ENCODE results near the gene PCMTD2.

Gene PCMTD2

DNA sequence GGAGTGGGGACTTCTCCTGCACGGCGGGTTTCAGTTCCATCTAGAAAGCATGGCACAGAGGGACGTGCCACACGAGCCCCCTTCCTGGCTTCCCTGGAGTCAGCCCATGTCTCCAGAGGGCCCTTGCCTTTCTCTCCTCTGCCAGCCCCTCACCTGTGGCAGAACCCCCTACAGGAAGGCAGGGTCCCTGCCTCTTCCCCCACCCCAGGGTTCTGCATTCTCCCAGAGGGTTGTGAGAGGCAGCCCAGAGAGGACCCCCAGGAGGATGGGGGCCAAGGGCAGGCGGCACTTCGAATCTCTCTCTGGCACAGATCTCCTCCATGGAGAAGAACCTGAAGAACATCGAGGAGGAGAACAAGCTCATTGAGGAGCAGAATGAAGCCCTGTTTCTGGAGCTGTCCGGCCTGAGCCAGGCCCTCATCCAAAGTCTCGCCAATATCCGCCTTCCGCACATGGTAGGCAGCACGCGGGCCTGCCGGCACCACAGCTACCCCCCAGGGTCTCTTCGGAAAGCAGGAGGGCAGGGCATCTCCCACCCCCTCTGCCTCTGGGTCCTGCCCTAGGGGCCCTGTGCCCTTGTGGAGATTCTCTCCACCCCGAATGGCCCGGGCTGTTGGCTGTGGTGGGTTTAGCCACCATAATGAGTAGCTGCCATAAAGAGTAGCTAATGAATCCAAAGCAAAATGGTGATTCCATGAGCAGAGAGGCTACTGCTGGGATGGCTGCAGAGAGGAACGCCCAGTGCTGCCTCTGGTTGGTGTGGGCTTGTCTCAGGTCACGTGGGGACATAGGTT, 15.9 kb upstream of the PCMTD2 start:
- no peak for DNase-seq

DNA sequence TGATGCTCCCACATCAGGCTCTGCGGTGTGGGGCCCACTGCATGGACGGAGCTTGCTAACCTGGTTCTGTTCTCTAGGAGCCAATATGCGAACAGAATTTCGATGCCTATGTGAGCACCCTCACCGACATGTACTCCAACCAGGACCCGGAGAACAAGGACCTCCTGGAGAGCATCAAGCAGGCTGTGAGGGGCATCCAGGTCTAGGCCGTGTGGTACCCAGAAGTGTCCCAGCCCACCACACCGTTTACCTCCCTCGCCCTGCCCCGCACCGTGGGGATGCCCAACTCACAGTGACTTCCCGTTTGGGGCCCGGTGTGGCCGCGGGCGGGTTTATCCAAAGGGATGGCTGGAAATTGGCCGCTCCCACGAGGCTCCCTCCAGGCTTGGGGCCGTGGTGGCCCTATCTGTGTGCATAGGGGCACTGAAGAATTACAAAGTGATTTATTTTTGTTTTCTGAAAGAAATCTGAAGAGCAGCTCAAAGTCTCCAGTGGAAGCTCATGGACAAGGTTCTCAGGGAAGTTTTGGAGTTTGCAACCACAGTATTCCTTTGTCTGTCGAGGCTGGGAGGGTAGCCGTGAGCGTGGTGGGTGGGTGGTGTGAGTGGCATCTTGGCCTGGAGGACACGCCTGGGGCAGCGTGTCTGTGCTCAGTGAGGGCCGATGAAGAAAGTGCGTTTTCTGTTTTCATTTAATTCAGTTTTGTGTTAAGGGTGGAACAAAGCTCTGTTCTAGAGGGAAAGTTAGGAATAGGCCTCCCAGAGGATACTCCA, 15.1 kb upstream of the PCMTD2 start:
- DNase-seq, result no peak

DNA sequence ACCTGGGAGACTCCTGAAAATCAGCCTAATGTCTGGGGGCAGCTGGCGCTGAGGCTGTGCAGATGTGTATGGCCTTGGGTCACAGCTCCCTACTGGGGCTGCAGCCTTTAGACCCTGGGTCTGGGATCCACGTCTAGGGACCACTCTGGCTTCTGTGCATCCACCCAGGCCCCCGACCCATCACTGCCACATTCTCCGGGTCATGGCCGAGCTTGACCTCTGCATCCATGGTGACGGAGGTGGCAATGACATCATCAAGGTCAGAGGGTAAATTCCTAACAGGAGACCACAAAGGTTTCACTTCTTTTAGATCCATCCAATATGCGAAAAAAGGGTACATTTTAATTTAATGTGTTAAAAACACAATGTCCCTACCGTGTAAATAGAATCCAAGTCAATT, 14.5 kb upstream of the PCMTD2 start:
- DNase-seq, result no peak

DNA sequence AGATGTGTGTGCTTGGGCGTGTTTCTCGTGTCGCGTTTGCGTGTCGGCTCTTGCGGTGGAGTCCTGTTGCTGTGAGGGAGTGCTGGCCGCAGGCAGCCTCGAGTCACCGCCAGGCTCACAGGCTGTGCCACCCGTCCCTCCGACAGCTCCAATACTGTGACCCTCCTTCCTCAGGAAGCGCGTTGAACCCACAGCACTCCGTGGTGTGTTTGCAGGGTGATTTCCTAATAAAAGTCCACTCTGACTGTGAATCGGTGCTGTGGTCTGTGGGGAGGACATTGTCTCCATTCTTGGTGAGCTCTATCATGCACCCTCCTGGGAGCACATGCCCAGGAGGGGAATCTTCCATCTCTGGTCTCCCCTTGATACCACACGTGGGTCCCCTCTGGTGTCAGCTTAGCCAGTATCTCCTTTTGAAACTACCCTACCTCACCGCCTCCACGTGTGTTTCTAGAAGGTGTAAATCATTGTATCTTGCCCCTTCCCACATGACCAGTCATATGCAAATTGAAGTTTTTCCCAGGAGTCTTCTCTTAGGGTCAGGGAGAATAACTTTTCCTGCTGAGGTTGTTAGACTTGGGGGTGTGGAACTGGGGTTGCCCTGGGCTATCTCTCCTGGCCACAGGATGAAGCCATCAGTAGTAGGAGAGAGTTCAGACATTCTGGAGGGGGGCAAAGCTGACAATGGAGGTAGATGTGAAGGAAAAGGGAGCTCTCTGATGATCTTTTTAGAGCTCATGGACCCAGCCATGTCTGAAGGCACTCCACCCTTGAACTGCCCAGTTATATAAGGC, 13.3 kb upstream of the PCMTD2 start:
- no peak for DNase-seq

DNA sequence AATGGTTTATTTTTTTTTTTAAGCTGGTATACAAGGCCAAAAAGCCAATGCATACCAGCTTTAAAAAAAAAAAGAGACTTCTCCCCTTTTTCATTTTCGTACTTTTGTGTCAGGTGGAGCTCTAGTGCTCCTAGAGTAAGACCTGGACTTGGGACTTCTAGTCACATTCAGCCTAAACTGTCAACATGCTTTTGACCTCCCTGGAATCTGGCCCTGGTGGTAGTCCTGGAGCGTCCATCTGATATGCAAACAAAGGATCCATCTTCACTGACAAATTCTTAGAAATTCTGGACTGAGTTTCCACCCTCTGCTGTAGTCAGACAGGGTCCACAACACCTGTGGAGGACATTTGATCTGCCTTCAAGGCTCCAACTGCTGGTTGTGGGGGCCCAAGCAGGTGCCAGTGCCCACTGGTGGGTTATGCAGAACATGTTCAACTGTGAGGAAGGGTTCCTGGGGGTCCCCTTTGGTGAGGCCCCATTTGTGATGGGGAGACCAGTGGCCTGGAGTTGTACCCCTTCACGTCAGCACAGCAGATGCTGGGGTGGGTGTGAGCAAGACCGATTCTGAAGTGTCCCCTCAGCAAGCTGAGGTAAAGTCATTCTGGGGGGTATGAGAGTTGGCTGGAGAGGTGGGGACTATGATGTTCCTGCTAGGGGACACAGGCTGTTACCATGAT, 12.6 kb upstream of the PCMTD2 start:
- no peak for DNase-seq

DNA sequence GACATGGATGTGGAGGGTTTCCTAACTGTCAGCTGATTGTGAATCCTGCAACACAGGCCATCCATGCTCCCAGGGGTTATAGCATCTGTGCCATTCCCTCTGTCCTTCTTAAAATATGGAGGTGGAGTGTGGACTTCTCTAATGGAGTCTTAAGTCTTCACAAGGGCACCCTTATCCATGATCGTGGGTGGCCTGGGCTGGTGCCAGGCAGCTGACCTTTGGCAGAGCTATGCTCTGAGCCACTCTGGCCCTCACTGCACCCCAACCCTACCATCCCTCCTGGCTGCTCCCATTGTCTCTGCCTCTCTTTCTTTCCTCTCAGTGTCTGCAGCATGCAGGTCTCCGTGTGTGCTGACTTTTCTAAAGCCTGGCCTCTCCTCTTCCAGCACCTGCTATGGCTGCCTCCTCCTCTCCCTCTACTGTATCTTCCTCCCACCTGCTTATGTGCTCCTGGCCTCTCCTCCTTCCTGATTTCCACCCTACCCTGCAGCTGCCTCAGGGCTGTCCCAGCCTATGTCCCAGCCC, 11.2 kb upstream of the PCMTD2 start:
- no peak for DNase-seq

DNA sequence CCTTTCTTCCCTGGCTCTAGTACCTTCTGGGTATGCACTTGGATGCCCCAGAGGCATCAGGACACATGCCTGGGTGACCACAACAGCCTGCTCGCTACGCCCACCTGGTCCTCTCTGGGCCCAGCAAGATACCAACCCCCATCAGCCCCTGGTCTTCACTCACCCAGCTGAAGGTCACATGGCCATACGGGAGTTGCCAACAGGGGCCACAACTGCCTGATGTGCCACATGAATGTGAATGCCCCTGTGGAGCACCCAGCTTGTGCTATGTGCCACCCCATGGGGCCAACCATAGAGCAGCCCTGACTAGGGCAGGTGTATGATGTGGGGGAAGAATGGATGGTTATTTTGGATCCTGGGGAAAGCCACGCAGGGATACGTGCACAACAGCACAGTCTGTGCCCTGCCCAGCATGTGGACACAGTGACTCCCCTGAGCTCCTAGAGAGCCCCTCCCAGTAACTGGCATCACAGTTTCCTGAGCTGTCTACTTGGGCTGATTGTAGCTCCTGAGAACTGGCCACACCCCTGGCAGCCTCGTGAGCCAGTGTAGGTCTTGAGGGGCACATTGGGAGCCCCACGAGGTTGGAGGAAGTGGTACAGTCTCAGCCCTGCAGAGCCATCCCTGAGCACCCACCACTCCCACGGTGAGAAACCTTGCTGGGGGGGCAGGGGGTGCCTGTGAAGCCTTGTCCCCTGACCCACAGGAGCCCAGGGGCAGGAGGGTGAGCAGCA, 10.5 kb upstream of the PCMTD2 start:
- DNase-seq, result no peak

DNA sequence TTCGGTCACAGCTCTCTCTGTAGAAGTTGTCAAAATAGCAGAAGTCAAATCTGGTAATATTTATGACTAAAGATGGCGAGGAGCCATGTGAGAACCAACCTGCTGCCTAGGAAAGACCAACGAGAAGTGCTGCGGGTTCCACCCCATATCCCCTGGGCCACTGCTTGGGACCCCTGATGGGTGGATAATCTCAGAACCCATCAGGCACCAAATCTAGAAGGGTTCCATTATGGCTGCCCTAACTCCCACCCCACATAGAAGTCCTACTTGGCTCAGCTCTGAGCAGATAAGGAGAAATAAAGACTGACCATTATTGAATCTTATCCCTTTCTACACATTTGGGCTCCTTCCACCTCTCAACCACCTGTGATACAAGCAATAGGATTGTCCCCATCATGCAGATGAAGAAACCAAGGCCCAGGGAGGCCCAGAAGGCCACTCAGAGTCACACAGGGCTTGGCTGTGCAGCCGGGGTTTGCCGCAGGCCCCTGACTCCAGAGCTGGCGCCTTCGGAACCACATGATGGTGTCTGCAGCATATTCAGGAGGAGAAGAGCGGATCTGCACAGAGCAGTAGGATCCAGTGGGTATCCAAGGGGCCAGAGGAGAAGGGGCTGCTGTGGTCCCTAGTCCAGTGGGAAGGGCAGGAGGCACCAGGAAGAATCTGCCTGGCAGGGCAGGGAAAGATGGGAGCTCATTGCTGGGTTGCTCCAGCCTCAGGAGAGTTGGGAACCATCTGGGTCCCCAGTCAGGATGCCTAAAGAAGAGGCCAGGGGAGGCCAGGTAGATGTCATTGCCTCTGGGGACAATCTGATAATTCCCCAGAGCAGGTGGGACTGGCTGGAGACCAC, 9.6 kb upstream of the PCMTD2 start:
- no peak for DNase-seq

DNA sequence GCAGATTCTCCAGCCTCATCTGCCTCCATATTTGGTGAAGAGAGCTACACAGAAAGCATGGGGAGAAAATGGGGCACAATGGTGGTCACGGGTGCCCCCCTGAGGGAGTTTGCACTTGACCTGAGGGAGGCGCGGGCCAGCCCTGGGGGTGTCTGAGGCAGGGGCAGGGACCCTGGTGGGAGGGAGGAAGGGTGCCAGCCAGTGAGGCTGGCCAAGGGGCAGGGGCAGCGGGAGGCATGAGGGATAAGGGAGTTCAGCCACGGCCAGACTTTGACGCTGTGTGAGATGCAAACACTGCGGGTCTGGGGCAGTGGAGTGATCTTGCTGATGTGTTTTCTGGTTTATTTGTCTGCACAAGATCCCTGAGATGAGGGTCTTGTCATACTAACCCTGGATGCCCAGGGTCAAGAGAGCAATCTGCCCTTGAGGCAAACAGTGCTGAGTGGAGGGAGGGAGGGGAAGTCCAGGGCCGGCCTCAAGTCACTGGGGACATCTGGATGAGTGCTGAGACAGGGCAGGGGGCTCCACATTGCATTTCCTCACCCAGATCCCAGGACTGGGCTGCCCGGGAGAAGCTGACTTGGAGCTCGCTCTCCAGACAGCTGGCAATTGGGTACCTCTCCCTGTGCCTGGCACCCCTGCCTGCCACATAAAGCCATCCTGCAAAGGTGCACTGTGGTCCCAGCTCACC, 8.8 kb upstream of the PCMTD2 start:
- no peak for DNase-seq

DNA sequence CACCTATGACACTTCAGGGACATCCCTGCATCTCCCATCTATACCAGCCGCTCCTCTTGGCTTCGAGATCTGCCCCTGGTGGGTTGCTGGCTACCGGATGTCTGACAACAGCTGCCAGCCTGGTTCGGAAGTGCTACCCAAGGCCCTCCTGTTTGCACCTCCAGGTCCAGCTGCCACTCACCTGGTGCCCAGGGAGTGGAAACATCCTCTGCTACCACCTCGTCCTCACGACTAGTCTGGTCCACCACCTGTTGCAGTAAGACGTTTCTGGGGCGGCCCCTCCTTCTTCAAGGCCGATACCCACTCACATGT, 8.3 kb upstream of the PCMTD2 start:
- no peak for DNase-seq

DNA sequence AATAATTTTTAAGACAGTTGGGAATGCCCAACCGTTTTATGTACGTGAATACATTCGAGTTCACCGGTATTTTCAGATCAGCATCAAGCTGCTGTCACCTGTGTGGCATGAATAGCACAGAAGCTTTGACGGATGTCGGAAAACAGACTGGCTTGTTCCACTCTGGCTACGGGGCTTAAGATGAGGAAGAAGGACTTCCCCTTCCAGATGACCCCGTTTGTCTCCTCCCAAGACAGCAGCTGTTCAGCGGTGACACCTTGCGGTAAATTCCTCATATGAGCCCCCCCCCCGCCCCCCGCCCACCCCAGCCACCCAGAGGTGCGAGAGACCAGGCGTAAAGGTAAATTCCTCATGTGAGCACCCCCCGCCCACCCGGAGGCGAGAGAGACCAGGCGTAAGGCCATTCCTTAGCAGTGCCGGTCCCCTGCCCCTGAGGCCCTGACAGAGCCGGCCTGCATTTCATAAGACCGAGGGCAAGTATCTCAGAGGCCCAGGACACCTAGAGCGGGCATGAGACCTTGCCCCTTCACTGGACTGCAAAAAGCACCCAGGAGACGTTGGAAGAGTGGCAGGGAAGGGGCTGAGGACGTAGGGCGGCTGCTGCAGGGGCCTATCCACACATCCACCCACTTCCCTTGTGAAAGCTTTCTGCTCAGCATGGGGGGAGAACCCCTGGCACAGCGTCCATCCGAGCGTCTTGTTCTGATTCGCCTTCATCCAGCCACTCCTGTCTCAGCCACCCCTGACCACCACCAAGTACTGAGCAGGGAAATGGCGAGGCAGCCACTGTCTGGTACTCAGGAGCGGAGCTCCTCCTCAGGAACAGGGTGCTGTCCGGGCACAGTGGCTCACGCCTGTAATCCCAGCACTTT, 7.3 kb upstream of the PCMTD2 start:
- no peak for DNase-seq

DNA sequence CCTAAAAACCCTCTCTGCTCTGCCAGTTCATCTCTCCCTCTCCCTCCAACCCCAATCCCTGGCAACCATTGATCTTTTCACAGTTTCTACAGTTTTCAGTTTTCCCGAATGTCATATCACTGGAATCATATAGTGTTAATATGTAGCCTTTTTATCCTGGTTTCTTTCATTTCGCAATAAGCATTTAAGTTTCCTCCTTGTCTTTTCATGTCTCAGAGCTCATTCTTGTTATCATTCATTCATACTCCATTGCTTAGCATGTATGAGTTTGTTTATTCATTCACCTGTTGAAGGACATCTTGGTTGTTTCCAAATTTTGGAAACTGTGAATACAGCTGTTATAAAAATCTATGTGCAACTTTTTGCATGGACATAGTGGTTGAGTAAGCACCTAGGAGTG, 5.5 kb upstream of the PCMTD2 start:
- DNase-seq, result no peak

DNA sequence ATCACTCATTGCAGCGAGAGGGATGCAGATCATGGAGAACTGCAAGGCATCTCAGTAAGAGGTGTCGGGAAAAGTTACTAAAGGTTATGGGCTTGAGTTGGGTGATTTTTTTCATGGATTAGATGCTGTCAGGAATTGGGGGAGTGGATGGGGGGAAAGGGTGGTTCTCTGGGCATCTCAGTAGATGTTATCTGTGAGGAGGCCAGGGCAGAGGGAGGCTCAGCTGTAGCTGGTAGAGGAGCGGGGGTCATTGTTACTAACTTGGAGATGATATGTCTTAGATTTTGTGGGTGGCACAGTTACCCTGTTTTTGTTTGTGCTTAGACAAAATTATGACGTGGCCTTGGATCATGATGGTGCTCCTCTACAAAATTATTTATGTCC, 2.6 kb upstream of the PCMTD2 start:
- no peak for DNase-seq

DNA sequence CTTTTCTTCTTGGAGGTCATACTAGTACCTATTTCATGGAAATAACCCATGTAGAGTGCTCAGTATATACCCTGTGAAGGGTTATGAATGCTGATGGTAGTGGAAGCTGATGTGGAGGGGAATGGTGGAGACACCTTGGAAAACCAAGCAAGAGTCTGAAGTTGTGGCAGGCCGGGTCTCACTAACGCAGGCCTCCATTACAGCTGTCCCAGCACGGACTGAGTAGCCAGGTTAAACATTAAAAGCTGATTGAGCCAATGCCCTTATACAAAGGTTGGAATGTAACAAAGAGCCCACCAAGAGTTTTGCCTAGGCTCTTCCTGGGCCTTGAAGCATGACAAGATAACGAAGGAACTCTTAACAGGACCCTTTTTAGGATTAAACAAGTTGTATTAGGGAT, 2.1 kb upstream of the PCMTD2 start:
- DNase-seq, result no peak

DNA sequence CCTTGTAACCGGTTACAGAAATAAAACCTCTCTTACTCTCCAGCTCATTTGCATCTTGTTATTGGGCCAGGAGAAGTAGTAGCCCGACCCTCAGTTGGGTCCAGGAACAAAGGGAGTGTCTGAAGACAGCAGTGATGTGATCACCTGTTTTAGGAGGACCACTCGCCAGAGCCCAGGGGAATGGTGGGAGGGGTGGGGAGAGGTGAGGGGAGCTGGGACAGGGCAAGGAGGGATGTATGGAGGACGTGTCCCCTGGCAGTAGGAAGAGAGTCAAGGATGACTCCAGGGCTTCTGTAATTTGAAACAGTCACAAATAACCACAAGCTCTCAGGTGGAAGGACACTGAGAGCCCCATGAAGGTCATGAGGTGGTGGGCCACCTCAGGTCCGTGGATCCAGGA, 1.4 kb upstream of the PCMTD2 start:
- DNase-seq, result no peak

DNA sequence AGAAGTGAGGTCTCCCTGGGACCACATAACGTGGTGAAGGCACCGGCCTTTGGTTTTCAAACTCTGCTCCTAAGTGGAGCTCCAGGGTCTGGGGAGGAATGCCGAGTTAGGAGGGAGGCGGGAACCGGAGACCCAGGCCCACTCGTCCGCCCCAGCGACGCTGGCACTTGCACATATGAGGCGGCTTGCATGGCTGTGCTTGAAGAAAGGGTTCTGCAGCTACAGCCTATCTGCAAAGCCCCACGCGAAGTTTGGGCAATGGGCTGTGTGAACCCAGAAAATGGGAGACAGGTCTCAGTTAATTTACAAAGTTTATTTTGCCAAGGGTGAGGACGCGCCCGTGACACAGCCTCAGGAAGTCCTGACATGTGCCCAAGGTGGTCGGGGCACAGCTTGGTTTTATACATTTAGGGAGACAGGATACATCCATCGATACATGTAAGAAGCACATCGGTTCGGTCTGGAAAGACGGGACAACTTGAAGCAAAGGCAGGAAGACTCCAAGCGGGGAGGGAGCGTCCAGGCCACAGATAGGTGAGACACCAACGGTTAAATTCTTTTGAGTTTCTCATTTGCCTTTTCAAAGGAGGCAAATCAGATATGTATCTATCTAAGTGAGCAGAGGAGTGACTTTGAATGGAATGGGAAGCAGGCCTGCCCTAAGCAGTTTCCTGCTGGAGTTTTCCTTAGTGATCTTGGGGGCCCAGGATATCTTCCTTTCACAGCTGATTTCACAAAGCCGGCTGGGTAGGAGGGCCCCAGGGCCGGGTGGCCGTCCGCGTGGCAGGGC, 782 bp upstream of the PCMTD2 start:
- DNase-seq, result no peak

DNA sequence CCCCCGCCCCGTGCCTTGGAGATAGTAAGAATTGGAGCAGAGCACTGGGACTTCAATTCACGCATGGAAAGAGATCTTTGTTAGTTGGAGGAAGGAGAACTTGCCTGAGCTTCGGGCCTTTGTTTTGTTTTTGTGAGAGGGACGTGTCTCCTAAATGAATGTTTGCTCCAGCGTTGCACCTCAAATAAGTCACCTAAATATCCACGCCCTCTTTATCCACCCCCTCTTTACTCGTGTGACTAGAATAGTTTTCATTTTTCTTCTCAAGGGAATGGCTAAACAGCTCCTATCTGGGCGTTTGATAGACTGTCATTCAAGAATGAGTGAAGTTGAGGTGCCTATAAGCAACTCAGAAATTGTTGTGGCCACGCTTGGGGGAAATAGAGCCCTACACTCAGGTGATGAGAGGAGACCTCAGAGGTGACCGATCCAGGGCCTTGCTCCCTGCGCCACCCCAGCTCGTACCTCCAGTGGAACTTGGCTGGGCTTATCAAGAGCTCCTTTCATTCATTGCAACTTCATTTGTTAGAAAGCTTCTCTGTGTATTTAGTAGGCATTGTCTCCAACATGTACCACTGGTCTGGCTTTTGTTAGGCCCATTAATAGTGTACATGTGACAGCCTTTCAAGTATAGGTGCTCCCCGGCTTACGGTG, 861 bp downstream of the PCMTD2 start:
- DNase-seq, result no peak

DNA sequence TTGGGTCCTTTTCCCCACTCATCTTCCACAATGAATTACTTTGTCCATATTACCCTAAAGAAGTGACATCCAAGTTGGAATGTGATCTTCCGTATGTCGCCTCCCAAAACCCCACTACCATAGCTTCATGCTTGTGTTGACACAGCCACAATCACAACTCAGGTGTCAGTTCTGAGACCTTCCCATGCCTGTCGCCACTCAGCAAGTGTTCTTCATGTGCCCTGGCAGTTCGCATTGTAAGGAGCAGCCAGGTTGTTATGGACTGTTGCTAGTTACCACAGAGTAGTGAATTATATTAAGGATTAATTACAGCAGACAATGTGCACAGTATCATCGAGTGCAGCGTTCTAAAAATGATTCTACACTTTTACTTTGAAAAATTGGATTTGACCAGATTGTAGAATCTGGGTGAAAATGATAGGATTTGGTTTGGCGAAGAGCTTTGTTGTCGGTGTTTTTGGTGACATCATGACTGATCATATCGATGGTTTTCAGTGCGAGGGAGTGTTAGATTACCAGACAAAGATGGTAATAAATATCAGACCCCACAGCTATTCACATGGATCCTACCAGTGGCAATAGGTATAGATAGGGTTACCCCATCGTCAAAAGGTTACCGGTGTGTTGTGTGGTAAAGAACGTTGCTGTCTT, 1.7 kb downstream of the PCMTD2 start:
- no peak for DNase-seq
